K562 treated with DMSO at 1 percent for 4 hours (cell line): ENCODE results near the gene GUCY1A1. TPM values are rescaled to one million over a fixed set of nuclear protein-coding genes. Genes with fewer than 3 reads are reported as not detected.

ENCODE experiments used
- total RNA-seq: library from RNA; unstranded; fragments of 300-600 nt; gene quantifications from 2 replicates; pipeline ENCODE4 v1.2.3, GENCODE V29; 2022; ENCODE audit not compliant: insufficient read depth

GUCY1A1 gene
- not detected in 2 replicates for total RNA-seq

GRCh38 chr4:155666344-155667221 is at the start of gene GUCY1A1:
GUCY1A1 (plus strand) TSS chr4:155666848; CDS start chr4:155696868, 30,020 bp downstream.

GRCh38 chr4:155758481-155759371 is 92.1 kb downstream of the GUCY1A1 start, which contains the start of gene GUCY1B1:
GUCY1B1 (plus strand) TSS chr4:155759021; CDS start chr4:155759141, 120 bp downstream.

Other genes with a start within 250 kb of the GUCY1A1 start
- not detected in 2 replicates for gene GUCY1B1, start 92.2 kb downstream of the GUCY1A1 start, total RNA-seq
- gene ASIC5, start 199.4 kb downstream of the GUCY1A1 start, total RNA-seq = not detected in 2 replicates
- gene TDO2, start 236.8 kb downstream of the GUCY1A1 start, total RNA-seq = 0.51 TPM in 1 of 2 replicates, not detected in the other